Measurements from ENCODE around the gene CADPS.

Gene CADPS

DNA sequence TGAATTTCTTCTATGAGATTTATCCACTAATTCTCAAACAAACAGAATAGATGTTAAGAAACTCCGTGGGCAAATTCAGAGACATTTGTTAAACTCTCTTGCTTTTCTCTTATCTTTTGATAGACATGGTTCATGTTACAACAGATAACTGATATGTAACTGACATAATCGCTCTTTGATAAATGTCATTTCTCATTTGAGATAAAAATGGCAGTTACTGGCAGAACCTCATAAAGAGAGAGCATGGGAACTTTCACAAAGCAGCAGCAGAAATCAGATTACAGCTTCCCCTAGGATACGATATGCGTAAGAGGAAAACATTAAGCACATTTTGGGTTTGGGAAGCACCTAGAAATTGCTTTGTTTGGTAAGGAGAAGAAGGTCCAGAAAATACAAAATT is 126.1 kb downstream of the CADPS start:
- Histone ChIP-seq H3K9me3 (ENCODE audit: insufficient read depth, low read depth, low read length) (no peaks in the 10 kb centered on the region), H4K20me1 (ENCODE audit: insufficient read depth, low read length, poor library complexity, severe bottlenecking) (no peaks in the 10 kb centered on the region), H3K4me1 (ENCODE audit: insufficient read depth, low read length, poor library complexity, severe bottlenecking) (no peaks in the 10 kb centered on the region), H3F3A (ENCODE audit: low read depth) (no peaks in the 10 kb centered on the region), H3K9ac (ENCODE audit: low read depth, low read length, poor library complexity, severe bottlenecking) (no peak overlapping the region), H3K9me2 (replicated peaks; ENCODE audit: low read depth, low read length) (no peaks in the 10 kb centered on the region), H3K27me3 (ENCODE audit: insufficient read depth, low read length, poor library complexity, severe bottlenecking) (no peaks in the 10 kb centered on the region), H3K4me3 (ENCODE audit: low read length, poor library complexity, severe bottlenecking) (no peak overlapping the region), H3K4me2 (ENCODE audit: low read depth, low read length, poor library complexity, severe bottlenecking) (no peak overlapping the region), H3K79me2 (ENCODE audit: insufficient read depth, low read length) (no peaks in the 10 kb centered on the region), H3K36me3 (ENCODE audit: insufficient read depth, low read length) (no peaks in the 10 kb centered on the region), H2AFZ (ENCODE audit: low read length) (no peak overlapping the region)
- no peak for TF ChIP-seq CTCF (conservative IDR thresholded peaks at IDR 0.05; ENCODE audit: low read length)
- no peak for TF ChIP-seq EZH2phosphoT487 (IDR thresholded peaks at IDR 0.05; ENCODE audit: borderline replicate concordance)

- Histone ChIP-seq H3K9ac (ENCODE audit: low read depth, low read length, poor library complexity, severe bottlenecking) (no peak overlapping the region), H3K9me3 (ENCODE audit: insufficient read depth, low read depth, low read length) (no peaks in the 10 kb centered on the region), H3F3A (ENCODE audit: low read depth) (no peaks in the 10 kb centered on the region), H4K20me1 (ENCODE audit: insufficient read depth, low read length, poor library complexity, severe bottlenecking) (no peaks in the 10 kb centered on the region), H3K27me3 (ENCODE audit: insufficient read depth, low read length, poor library complexity, severe bottlenecking) (no peaks in the 10 kb centered on the region), H3K79me2 (ENCODE audit: insufficient read depth, low read length) (no peaks in the 10 kb centered on the region), H2AFZ (ENCODE audit: low read length) (no peak overlapping the region), H3K4me2 (ENCODE audit: low read depth, low read length, poor library complexity, severe bottlenecking) (no peak overlapping the region), H3K9me2 (replicated peaks; ENCODE audit: low read depth, low read length) (no peaks in the 10 kb centered on the region), H3K36me3 (ENCODE audit: insufficient read depth, low read length) (no peaks in the 10 kb centered on the region), H3K4me1 (ENCODE audit: insufficient read depth, low read length, poor library complexity, severe bottlenecking) (no peaks in the 10 kb centered on the region), H3K4me3 (ENCODE audit: low read length, poor library complexity, severe bottlenecking) (no peak overlapping the region)
- no peak for TF ChIP-seq EZH2phosphoT487 (IDR thresholded peaks at IDR 0.05; ENCODE audit: borderline replicate concordance)
- TF ChIP-seq CTCF (conservative IDR thresholded peaks at IDR 0.05; ENCODE audit: low read length): no peak
Measured at GRCh38 chr3:62737449-62737848, 137.8 kb downstream of the CADPS start.

DNA sequence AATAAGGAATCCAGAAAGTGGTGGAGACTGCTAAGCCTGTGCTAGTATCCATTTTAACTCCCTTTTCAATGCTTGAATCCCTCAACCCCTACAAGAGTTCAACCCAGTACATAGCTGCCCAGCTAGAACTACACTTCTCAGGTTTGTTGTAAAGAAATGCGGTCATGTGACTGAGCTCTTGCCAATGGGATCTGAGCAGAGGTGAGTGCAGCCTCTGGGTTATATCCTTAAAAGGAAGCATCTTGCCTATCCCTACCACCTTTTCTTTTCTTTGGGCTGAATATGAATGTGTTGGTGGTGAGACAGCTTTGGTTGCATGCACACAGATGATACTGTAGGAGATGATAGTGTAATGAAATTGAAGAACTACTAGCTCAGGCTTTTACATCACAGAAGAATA is 139.7 kb downstream of the CADPS start:
- TF ChIP-seq CTCF (conservative IDR thresholded peaks at IDR 0.05; ENCODE audit: low read length) (no peak), EZH2phosphoT487 (IDR thresholded peaks at IDR 0.05; ENCODE audit: borderline replicate concordance) (no peak)
- H3K9ac ChIP-seq (ENCODE audit: low read depth, low read length, poor library complexity, severe bottlenecking): no peak overlapping the region

More for the DNA sequence above, 139.7 kb downstream of the CADPS start:
- H3K4me3 ChIP-seq (ENCODE audit: low read length, poor library complexity, severe bottlenecking): no peak overlapping the region
- no peak overlapping the region for H2AFZ ChIP-seq (ENCODE audit: low read length)
- no peaks in the 10 kb centered on the region for H3K9me3 ChIP-seq (ENCODE audit: insufficient read depth, low read depth, low read length)
- H3K9me2 ChIP-seq (replicated peaks; ENCODE audit: low read depth, low read length): no peaks in the 10 kb centered on the region
- no peaks in the 10 kb centered on the region for H3K27me3 ChIP-seq (ENCODE audit: insufficient read depth, low read length, poor library complexity, severe bottlenecking)
- no peaks in the 10 kb centered on the region for H3K4me1 ChIP-seq (ENCODE audit: insufficient read depth, low read length, poor library complexity, severe bottlenecking)
- H3K4me2 ChIP-seq (ENCODE audit: low read depth, low read length, poor library complexity, severe bottlenecking): no peak overlapping the region
- H3K36me3 ChIP-seq (ENCODE audit: insufficient read depth, low read length): no peaks in the 10 kb centered on the region
- H4K20me1 ChIP-seq (ENCODE audit: insufficient read depth, low read length, poor library complexity, severe bottlenecking): no peaks in the 10 kb centered on the region
- no peaks in the 10 kb centered on the region for H3F3A ChIP-seq (ENCODE audit: low read depth)
- no peaks in the 10 kb centered on the region for H3K79me2 ChIP-seq (ENCODE audit: insufficient read depth, low read length)

Measured in Loucy (cell line).